ENCODE data around the gene ZZZ3.
"Not testable (repeated sequence)": the region's sequence is repeated elsewhere in the genome, so short reads cannot be mapped to it uniquely, and the experiment has no call there.

The ZZZ3 gene

DNA sequence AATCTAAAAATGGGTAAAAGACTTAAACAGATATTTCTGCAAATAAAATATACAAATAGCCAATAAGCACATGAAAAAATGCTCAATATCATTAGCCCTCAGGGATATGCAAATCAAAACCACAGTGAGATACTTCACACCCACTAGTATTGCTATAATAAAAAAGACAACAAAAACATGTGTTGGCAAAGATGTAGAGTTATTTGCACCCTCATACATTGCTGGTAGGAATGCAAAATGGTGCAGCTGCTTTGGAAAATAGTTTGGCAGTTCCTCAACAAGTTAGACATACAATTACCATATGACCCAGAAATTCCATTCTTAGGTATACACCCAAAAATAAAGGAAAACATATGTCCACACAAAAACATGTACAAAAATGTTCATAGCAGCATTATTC lies 30.2 kb downstream of the ZZZ3 start:
- H3K4me3 ChIP-seq (ENCODE audit: low read depth, low read length), result no peak overlapping the region
- TF ChIP-seq, protein P1, sequence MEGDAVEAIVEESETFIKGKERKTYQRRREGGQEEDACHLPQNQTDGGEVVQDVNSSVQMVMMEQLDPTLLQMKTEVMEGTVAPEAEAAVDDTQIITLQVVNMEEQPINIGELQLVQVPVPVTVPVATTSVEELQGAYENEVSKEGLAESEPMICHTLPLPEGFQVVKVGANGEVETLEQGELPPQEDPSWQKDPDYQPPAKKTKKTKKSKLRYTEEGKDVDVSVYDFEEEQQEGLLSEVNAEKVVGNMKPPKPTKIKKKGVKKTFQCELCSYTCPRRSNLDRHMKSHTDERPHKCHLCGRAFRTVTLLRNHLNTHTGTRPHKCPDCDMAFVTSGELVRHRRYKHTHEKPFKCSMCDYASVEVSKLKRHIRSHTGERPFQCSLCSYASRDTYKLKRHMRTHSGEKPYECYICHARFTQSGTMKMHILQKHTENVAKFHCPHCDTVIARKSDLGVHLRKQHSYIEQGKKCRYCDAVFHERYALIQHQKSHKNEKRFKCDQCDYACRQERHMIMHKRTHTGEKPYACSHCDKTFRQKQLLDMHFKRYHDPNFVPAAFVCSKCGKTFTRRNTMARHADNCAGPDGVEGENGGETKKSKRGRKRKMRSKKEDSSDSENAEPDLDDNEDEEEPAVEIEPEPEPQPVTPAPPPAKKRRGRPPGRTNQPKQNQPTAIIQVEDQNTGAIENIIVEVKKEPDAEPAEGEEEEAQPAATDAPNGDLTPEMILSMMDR (IDR thresholded peaks at IDR 0.05; ENCODE audit: insufficient read depth, low read length, missing control alignments), result no peak
- ChIA-PET POLR2A (no interaction called here), CTCF (no interaction called here)
- DNase-seq (ENCODE audit: low read depth, low spot score), result no peak

DNA sequence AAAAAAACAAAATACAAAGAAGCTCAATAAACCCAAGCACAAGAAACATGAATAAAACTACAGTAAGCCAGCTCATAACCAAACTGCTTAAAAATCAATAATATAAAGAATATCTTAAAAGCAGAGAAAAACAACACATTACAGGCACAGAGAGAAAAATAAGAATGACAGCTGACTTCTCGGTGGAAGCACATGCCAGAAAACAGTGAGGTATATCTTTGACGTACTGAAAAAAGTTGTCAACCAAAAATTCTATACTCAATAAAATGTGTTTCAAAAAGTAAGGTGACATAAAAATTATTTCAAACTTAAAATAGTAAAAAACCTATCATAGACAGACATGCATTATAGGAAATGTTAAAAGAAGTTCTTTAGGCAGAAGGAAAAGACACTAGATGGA lies 33.3 kb downstream of the ZZZ3 start:
- POLR2A ChIA-PET, result no interaction called here
- TF ChIP-seq, protein P1 (IDR thresholded peaks at IDR 0.05; ENCODE audit: insufficient read depth, low read length, missing control alignments), result no peak
- no peak for DNase-seq (ENCODE audit: low read depth, low spot score)
- CTCF ChIA-PET, result no interaction called here
- no peak overlapping the region for H3K4me3 ChIP-seq (ENCODE audit: low read depth, low read length)

DNA sequence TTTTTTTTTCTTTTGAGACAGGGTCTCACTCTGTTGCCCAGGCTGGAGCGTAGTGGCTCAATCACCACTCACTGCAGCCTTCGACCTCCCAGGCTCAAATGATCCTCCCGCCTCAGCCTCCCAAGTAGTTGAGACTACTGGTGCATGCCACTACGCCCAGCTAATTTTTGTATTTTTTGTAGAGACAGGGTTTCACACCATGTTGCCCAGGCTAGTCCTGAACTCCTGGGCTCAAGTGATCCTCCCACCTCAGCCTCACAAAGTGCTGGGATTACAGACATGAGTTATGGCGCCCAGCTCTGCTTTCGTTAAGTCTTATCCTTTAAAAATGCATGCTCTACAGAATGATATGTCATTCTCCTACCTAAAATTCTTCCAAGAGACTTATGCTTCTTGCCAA lies 36.2 kb downstream of the ZZZ3 start:
- DNase-seq (ENCODE audit: low read depth, low spot score); H3K4me3 ChIP-seq (ENCODE audit: low read depth, low read length); POLR2A ChIA-PET; CTCF ChIA-PET: not testable (repeated sequence)

DNA sequence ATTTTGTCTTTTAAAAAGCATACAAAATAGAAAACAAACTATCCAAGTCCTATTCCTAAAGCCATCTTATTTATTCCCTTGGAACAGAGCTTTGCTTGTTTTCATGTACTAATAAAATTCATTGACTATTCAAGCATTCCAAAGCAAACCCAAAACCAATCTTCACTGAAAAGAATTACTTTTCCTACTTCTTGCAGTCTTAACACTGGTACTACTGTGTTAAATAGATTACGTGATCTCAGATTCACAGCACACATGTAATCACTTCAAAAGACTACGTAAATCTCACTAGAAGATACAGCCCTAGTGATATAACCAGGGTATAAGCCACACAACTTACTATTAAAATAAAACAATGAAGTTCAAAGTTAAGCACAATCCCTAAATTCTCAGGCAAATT lies 39.0 kb downstream of the ZZZ3 start:
- TF ChIP-seq, protein P1 (IDR thresholded peaks at IDR 0.05; ENCODE audit: insufficient read depth, low read length, missing control alignments), result no peak
- H3K4me3 ChIP-seq (ENCODE audit: low read depth, low read length), result no peak overlapping the region
- DNase-seq (ENCODE audit: low read depth, low spot score), result no peak
- POLR2A ChIA-PET, result no interaction called here
- CTCF ChIA-PET, result no interaction called here

DNA sequence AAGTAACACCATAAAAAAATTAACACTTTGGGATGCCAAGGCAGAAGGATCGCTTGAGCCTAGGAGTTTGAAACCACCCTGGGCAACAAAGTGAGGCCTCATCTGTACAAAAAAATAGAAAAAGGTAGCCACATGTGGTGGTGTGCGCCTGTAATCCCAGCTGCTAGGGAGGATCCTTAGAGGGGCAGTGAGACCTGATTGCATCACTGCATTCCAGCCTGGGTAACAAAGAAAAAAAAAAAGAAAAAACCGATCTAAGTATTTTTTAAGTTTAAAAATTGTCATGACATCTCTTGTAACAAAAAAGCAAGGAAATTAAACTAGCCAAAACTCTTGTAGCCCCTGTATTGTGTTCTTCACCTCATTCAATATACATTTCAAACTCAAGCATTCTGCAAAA lies 39.5 kb downstream of the ZZZ3 start:
- ChIA-PET CTCF (interaction anchor here (1.3 kb wide), 1 partner anchor 41 kb away, joined by 4 read pairs; no protein-coding TSS in a partner anchor), POLR2A (no interaction called here)
- TF ChIP-seq, protein P1 (IDR thresholded peaks at IDR 0.05; ENCODE audit: insufficient read depth, low read length, missing control alignments), result no peak
- no peak overlapping the region for H3K4me3 ChIP-seq (ENCODE audit: low read depth, low read length)
- DNase-seq (ENCODE audit: low read depth, low spot score), result no peak

DNA sequence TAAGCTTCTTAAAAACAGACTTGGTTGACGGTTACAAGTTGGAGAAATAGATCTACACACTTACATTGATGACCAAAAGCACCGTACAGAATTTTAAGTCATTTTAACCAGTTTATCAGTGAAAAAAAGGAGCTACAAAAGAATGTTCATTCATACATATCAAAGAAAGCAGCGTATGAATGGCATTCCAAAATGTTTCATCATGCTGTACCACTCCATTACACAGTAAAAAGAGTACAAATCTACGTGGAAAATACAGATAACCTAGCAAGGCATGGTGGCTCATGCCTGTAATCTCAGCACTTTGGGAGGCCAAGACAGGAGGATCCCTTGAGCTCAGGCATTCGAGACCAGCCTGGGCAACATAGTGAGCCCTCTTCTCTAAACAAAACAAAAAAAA lies 40.3 kb downstream of the ZZZ3 start:
- TF ChIP-seq, protein P1 (IDR thresholded peaks at IDR 0.05; ENCODE audit: insufficient read depth, low read length, missing control alignments), result no peak
- POLR2A ChIA-PET, result no interaction called here
- no peak for DNase-seq (ENCODE audit: low read depth, low spot score)
- CTCF ChIA-PET, result interaction anchor here (0.6 to 1.3 kb wide), 3 partner anchors 13 to 111 kb away, joined by 3 to 4 read pairs (median 3); no protein-coding TSS in a partner anchor
- no peak overlapping the region for H3K4me3 ChIP-seq (ENCODE audit: low read depth, low read length)

DNA sequence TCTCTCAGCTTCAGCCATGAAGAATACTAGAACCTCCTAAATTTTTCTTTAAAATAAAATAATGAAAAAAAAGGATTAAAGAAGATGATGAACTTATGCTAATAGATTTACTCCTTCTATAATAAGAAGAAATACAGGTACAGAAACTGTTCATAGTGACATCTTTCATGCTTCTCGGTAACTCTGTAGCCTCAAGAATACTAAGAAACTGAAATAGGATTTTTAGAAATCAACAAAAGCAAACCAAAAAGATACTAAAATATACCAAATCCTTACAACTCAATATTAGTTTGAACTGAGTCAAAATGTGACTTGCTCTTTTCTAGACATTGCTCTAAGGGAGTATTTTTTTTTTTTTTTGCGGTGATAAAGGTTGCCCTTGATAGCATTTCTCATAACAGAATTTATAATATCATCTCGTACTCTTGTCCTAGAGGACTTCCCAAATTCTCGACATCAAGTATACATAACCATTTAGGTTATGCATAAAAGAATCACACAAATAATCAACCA lies 42.8 kb downstream of the ZZZ3 start:
- CTCF ChIA-PET, result interaction anchor here (1.2 kb wide), 1 partner anchor 8 kb away, joined by 6 read pairs; no protein-coding TSS in a partner anchor
- TF ChIP-seq, protein P1 (IDR thresholded peaks at IDR 0.05; ENCODE audit: insufficient read depth, low read length, missing control alignments), result no peak
- no peak overlapping the region for H3K4me3 ChIP-seq (ENCODE audit: low read depth, low read length)
- POLR2A ChIA-PET, result no interaction called here
- no peak for DNase-seq (ENCODE audit: low read depth, low spot score)

Measured in AG04449 (cell line).